SJCRH30 (cell line): Measurements from ENCODE around the gene EPHA8. TPM values are rescaled to one million over a fixed set of nuclear protein-coding genes. Genes with fewer than 3 reads are reported as not detected.
A peak's percentile ranks its signal among the peaks of the same experiment; 100 is the strongest.

Source experiments
- DNase-seq, 2 experiments: peaks; one replicate each; pipeline ENCODE4 v3.0.0-alpha.2; 2015 to 2020
- H3K27ac ChIP-seq: fragments of 250-450 bp; sonication (Bioruptor Pico); 2 replicates; pipeline ENCODE4 v1.5.1; 2020; ENCODE audit warnings: mild to moderate bottlenecking, moderate library complexity
- H3K27me3 ChIP-seq: fragments of 250-450 bp; sonication (Bioruptor Pico); 2 replicates; pipeline ENCODE4 v1.5.1; 2020; ENCODE audit warnings: mild to moderate bottlenecking, moderate library complexity
- H3K36me3 ChIP-seq: fragments of 250-450 bp; sonication (Bioruptor Pico); 2 replicates; pipeline ENCODE4 v1.5.1; 2020; ENCODE audit warnings: mild to moderate bottlenecking, moderate library complexity
- H3K4me1 ChIP-seq: fragments of 250-450 bp; sonication (Bioruptor Pico); 2 replicates; pipeline ENCODE4 v1.5.1; 2020; ENCODE audit warnings: mild to moderate bottlenecking, moderate library complexity
- H3K4me3 ChIP-seq: fragments of 250-450 bp; sonication (Bioruptor Pico); 2 replicates; pipeline ENCODE4 v1.5.1; 2020; ENCODE audit warnings: mild to moderate bottlenecking, moderate library complexity
- H3K9me3 ChIP-seq: fragments of 250-450 bp; sonication (Bioruptor Pico); replicated peaks from 2 replicates; pipeline ENCODE4 v1.5.1; 2020; ENCODE audit warnings: mild to moderate bottlenecking, moderate library complexity
- total RNA-seq: library from RNA; depleted of rRNA; stranded (reverse); fragments of >200 nt; shearing (Covaris generic); gene quantifications from 2 replicates; pipeline ENCODE4 v1.2.3, GENCODE V29; 2014

EPHA8 gene
- total RNA-seq, 1 experiment from 2014 or later, result 1.3 TPM

GRCh38 chr1:22600817-22601605 is 37.7 kb downstream of the EPHA8 start:
- Histone ChIP-seq H3K4me3 (no peak overlapping the region), H3K27ac (no peak overlapping the region), H3K9me3 (no peaks in the 10 kb centered on the region), H3K4me1 (no peaks in the 10 kb centered on the region), H3K36me3 (no peaks in the 10 kb centered on the region), H3K27me3 (peaks cover 9% of the 10 kb centered on the region)
- DNase-seq, result no peak

DNA sequence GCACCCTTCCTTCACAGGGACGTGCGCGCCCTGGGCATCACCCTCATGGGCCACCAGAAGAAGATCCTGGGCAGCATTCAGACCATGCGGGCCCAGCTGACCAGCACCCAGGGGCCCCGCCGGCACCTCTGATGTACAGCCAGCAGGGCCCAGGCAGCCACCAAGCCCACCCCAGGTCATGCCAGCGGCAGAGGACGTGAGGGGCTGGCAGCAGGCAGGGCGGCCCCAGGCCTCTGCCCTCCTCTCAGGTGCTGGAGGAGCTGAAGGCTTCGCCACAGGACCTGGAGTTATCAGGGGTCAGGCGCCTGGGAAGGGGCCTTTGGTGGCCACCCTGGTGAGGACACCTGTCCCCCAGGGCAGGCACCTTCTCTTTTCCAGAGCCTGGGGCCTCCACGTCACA is 38.3 kb downstream of the EPHA8 start:
- no peaks in the 10 kb centered on the region for H3K36me3 ChIP-seq
- peaks cover 10% of the 10 kb centered on the region for H3K27me3 ChIP-seq

GRCh38 chr1:22602060-22602740 is 38.9 kb downstream of the EPHA8 start:
- no peak for DNase-seq
- H3K27ac ChIP-seq, result no peak overlapping the region
- H3K9me3 ChIP-seq, result no peaks in the 10 kb centered on the region
- no peak overlapping the region for H3K4me3 ChIP-seq
- H3K36me3 ChIP-seq, result no peaks in the 10 kb centered on the region
- peaks cover 12% of the 10 kb centered on the region for H3K27me3 ChIP-seq
- no peaks in the 10 kb centered on the region for H3K4me1 ChIP-seq

More for the DNA sequence above, 38.3 kb downstream of the EPHA8 start:
- no peaks in the 10 kb centered on the region for H3K4me1 ChIP-seq
- no peak for DNase-seq
- no peak overlapping the region for H3K4me3 ChIP-seq
- H3K9me3 ChIP-seq, result no peaks in the 10 kb centered on the region
- no peak overlapping the region for H3K27ac ChIP-seq

DNA sequence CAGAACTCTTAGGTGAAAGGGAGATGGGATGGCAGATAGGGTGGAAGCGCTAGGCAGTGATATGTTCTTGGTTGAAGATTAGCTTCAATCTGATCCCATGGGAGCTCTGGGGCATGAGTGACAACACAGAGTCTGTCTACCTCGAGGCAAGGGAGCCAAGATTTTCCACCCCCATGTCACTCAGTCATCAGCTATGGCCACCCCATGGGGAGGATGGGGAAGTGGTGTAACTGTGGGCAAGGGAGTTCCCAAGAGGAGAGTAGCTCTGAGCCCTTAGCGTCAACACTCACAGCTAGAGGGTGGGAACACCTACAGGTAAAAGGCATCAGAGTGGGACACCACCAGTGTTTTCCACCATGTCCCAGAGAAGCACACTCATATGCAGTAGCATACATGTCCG is 42.9 kb downstream of the EPHA8 start:
- Histone ChIP-seq H3K27me3 (peaks cover 3% of the 10 kb centered on the region), H3K4me3 (no peak overlapping the region), H3K4me1 (no peaks in the 10 kb centered on the region), H3K9me3 (no peaks in the 10 kb centered on the region), H3K36me3 (no peaks in the 10 kb centered on the region), H3K27ac (no peak overlapping the region)
- no peak for DNase-seq

DNA sequence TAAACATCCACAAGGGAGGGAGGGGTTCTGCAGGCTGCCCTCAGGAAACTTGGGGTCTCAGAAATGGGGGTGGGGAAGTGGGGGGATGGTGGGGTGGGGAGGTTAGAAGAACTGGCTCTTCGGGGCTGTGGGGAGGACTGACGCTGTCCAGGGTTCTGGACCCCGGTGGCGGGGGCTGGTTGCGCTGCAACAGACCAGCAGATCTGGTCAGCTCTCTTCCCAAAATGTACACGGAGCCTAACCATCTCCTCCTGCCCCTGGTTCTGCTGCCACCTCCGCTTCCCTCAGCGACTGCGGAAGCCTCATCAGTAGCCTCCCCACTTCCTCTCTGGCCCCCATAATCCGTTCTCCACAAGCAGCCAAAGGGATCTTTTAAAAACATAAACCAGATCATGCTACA is 43.9 kb downstream of the EPHA8 start:
- Histone ChIP-seq H3K4me1 (no peaks in the 10 kb centered on the region), H3K36me3 (no peaks in the 10 kb centered on the region), H3K4me3 (no peak overlapping the region), H3K27me3 (peaks cover 3% of the 10 kb centered on the region), H3K27ac (no peak overlapping the region), H3K9me3 (no peaks in the 10 kb centered on the region)
- no peak for DNase-seq

GRCh38 chr1:22608361-22608760 is 45.1 kb downstream of the EPHA8 start:
- no peaks in the 10 kb centered on the region for H3K4me1 ChIP-seq
- H3K9me3 ChIP-seq, result no peaks in the 10 kb centered on the region
- H3K36me3 ChIP-seq, result no peaks in the 10 kb centered on the region
- DNase-seq, result no peak
- H3K27ac ChIP-seq, result no peak overlapping the region
- no peak overlapping the region for H3K4me3 ChIP-seq
- peaks cover 3% of the 10 kb centered on the region for H3K27me3 ChIP-seq

DNA sequence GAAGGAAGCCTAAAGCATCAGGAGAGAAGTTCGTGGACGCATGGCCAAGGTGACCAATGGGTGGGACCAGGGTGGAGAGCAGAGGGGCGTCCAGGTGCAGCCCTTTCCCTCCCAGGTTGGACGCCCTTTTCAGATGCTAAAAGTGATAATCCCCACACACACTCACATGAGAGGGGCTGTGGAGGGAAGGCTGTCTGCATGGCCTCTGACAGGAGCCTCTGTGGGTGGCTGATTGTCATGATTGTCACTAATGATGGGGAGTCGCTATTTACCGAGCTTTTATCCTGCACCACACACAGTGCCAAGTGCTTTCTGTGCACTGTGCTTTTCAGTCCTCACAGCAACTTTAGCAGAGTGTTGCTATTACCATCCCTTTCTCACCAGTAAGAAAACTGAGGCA is 46.0 kb downstream of the EPHA8 start:
- no peaks in the 10 kb centered on the region for H3K4me1 ChIP-seq
- no peak overlapping the region for H3K4me3 ChIP-seq
- peaks cover 3% of the 10 kb centered on the region for H3K27me3 ChIP-seq

DNA sequence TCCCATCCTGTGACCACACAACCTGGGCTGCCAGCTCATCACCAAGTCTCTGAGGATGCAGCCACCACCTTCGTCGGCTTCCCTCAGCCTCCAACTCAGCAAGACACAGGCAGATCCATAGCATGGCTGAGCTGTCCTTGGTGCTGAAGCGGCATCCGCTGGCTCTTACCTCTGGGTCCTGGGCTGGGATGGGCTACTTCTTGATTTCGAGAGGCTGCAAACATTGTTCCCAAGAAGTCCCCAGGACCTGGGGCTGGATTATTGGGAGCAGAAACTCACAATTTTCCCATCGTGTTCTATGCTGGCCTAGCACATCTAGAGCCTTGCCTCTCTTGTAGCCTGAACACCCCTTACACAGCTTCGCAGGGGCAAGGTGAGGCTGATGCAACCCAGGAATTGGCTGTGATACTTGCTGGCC is 48.2 kb downstream of the EPHA8 start:
- no peak overlapping the region for H3K27ac ChIP-seq
- no peaks in the 10 kb centered on the region for H3K9me3 ChIP-seq
- H3K4me1 ChIP-seq, result no peaks in the 10 kb centered on the region
- no peaks in the 10 kb centered on the region for H3K36me3 ChIP-seq
- no peak overlapping the region for H3K4me3 ChIP-seq
- peaks cover 10% of the 10 kb centered on the region for H3K27me3 ChIP-seq
- DNase-seq, result peak; percentile 80 to 87

More for the DNA sequence above, 46.0 kb downstream of the EPHA8 start:
- Histone ChIP-seq H3K9me3 (no peaks in the 10 kb centered on the region), H3K36me3 (no peaks in the 10 kb centered on the region), H3K27ac (no peak overlapping the region)
- DNase-seq, result no peak

DNA sequence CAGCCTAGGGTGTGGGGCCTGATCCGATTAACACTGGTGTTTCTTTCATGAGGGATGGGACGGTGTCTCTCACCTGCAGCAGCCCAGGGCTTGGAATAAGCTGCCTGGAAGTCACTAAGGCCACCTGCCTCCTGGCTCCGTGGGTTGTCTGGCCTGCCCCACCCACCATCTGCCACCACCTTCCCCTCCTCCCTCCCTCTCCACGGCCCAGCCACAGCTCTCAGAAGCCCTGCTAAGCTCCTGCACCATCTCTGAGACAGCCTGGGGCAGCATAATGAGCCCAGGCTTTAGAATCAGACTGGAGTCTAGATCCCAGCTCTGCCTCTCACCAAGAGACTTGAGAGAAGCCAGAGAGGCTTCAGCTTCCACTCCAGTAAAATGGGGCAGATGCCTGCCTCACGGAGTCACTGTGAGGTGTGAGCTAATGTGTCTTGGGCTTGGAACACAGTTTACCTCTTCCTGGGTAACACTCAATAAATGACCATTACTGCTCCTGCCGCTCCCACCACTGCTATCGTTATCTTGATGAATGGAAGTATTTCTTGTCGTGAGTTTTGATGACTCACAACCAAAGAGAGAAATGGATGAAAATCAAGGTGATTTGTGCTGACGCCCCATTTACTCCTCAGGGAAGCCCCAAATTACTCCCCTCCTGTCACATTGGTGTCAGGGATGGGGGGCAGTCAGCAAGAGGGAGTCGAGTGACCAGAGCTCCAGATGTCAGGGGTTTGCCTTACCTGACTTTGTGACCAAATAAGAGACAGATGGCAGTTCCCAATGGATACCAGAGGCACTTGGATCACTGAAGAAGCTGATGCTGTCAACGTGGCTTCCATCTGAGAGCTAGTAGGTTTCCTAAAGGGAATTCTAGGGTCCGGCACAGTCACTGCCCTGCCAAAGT is 49.6 kb downstream of the EPHA8 start:
- Histone ChIP-seq H3K27me3 (peaks cover 21% of the 10 kb centered on the region), H3K4me1 (no peaks in the 10 kb centered on the region), H3K9me3 (no peaks in the 10 kb centered on the region), H3K4me3 (no peak overlapping the region), H3K27ac (no peak overlapping the region), H3K36me3 (no peaks in the 10 kb centered on the region)
- no peak for DNase-seq

- no peaks in the 10 kb centered on the region for H3K9me3 ChIP-seq
- no peaks in the 10 kb centered on the region for H3K4me1 ChIP-seq
- no peak overlapping the region for H3K4me3 ChIP-seq
- no peaks in the 10 kb centered on the region for H3K36me3 ChIP-seq
- DNase-seq, result no peak
- H3K27me3 ChIP-seq, result peaks cover 27% of the 10 kb centered on the region
- no peak overlapping the region for H3K27ac ChIP-seq
Measured at GRCh38 chr1:22613572-22613918, 50.3 kb downstream of the EPHA8 start.

DNA sequence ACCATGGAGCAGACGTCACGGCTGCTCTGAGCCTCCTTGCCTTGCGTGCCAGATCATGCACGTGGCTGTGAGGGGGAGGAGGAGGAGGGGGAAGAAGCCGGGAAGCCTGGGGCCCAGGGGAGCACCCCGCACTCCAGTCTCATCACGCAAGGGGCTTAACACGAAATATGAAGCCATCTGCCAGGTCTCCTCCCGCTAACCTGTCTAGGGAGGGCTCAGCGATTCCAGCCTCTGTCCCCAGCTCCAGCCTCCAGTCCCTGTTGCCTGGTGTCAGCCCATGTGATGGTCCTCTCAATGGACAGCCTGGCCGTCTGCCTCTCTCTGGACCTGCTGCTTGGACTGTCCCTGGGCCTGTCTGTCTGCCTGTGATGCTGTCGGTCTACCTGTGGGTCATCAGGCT is 50.7 kb downstream of the EPHA8 start:
- no peaks in the 10 kb centered on the region for H3K9me3 ChIP-seq
- DNase-seq, result no peak
- no peaks in the 10 kb centered on the region for H3K4me1 ChIP-seq
- no peak overlapping the region for H3K4me3 ChIP-seq
- no peak overlapping the region for H3K27ac ChIP-seq
- H3K36me3 ChIP-seq, result no peaks in the 10 kb centered on the region
- H3K27me3 ChIP-seq, result peaks cover 30% of the 10 kb centered on the region

GRCh38 chr1:22615886-22616285 is 52.6 kb downstream of the EPHA8 start:
- Histone ChIP-seq H3K4me1 (no peaks in the 10 kb centered on the region), H3K9me3 (no peaks in the 10 kb centered on the region), H3K27me3 (peaks cover 49% of the 10 kb centered on the region), H3K4me3 (no peak overlapping the region), H3K27ac (no peak overlapping the region), H3K36me3 (no peaks in the 10 kb centered on the region)
- no peak for DNase-seq

GRCh38 chr1:22616571-22616970 is 53.3 kb downstream of the EPHA8 start:
- Histone ChIP-seq H3K27ac (no peak overlapping the region), H3K27me3 (peaks cover 53% of the 10 kb centered on the region), H3K4me1 (no peaks in the 10 kb centered on the region), H3K4me3 (no peak overlapping the region), H3K9me3 (no peaks in the 10 kb centered on the region), H3K36me3 (no peaks in the 10 kb centered on the region)
- DNase-seq, result no peak

GRCh38 chr1:22618056-22618455 is 54.8 kb downstream of the EPHA8 start:
- no peak overlapping the region for H3K27ac ChIP-seq
- peaks cover 61% of the 10 kb centered on the region for H3K27me3 ChIP-seq
- no peaks in the 10 kb centered on the region for H3K9me3 ChIP-seq
- no peaks in the 10 kb centered on the region for H3K4me1 ChIP-seq
- no peaks in the 10 kb centered on the region for H3K36me3 ChIP-seq
- H3K4me3 ChIP-seq, result no peak overlapping the region
- peak; percentile 40 to 52 for DNase-seq

DNA sequence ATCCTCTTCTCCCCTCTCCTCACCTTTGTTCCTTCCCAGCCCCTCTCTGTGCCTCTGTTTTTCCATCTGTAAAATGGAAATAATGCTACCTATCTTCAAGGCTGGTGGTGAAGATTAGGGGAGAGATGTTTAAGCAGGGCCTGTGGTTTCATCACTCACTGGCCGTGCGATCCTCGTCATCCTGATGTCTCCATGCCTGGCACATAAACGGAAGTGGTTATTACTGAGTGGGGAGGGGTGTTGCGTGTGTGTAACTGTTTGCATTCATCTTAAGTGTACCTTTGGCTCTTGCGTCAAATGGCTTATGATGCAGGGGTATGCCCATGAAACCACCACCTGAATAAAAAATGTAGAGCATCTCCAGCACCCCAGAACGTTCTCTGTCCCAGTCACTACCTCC is 56.0 kb downstream of the EPHA8 start:
- Histone ChIP-seq H3K4me1 (no peaks in the 10 kb centered on the region), H3K9me3 (no peaks in the 10 kb centered on the region), H3K27ac (no peak overlapping the region), H3K36me3 (no peaks in the 10 kb centered on the region), H3K27me3 (peaks cover 61% of the 10 kb centered on the region), H3K4me3 (no peak overlapping the region)
- no peak for DNase-seq
